Erythroblast (primary cell): ENCODE results near the gene LYPD3.

Experiments used
- GATA1 ChIP-seq: IDR thresholded peaks from 2 replicates; pipeline ENCODE4 v1.6.1; 2011; ENCODE audit warnings: low read depth, mild to moderate bottlenecking, control low read depth, low read length, moderate library complexity
- POLR2A ChIP-seq: IDR thresholded peaks from 2 replicates; pipeline ENCODE4 v1.6.1; 2011; ENCODE audit warnings: mild to moderate bottlenecking, low read length

GRCh38 chr19:43457809-43458208 is 7.6 kb downstream of the LYPD3 start:
- TF ChIP-seq POLR2A (no peak), GATA1 (no peak)
